Measurements from ENCODE around the gene SAGE1.
"Not testable (repeated sequence)": the region's sequence is repeated elsewhere in the genome, so short reads cannot be mapped to it uniquely, and the experiment has no call there.

Gene SAGE1

DNA sequence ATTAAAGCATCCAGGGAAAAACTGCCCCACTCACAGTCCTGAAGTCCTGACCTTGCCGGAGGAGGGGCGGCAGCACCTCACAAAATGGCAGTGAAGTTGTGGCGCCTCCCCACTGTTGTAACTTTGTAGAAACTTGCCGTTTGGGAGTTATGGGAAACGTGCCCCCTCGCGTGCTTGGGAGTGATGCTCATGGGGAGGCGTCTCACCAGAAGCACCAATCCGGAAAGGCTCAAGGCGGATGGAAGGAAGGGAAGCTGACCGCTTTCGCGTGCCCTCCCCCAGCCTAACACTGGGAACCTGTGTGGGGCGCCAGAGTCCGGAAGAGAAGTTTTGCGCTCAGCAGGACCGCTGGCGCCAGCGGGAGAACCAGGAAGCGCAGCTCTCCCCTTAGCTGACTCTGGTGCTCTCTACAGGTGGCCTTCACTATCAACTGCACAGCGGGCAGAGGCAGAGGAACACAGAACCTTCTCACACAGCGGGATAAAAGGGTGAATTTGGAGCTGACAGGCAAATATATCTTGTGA lies at the start of gene SAGE1, which contains the start of gene CT45A10:
Gene SAGE1, plus strand, starts transcription at position 423 of the 524 bp plus-strand sequence. CDS start 2,527 bp downstream, outside the sequence.
Gene CT45A10, minus strand, starts transcription at position 151 of the 524 bp plus-strand sequence. CDS start 8,100 bp downstream, outside the sequence.
- no peaks in the 10 kb centered on the region for H3K4me1 ChIP-seq (ENCODE audit: low read length)
- H3K9ac ChIP-seq (ENCODE audit: low read length): no peak within 1 kb of the TSS
- H3K4me3 ChIP-seq (ENCODE audit: low read length): no peak within 1 kb of the TSS
- H3K79me2 ChIP-seq (ENCODE audit: low read length): peaks cover under 1% of the 10 kb centered on the region
- no peak within 1 kb of the TSS for H2AFZ ChIP-seq (ENCODE audit: low read depth, low read length)
- no peaks in the 10 kb centered on the region for H3K27me3 ChIP-seq (ENCODE audit: low read depth, low read length)
- H3K4me2 ChIP-seq (ENCODE audit: low read length): no peak within 1 kb of the TSS
- H3K27ac ChIP-seq (ENCODE audit: low read length): no peak within 1 kb of the TSS
- H3K9me3 ChIP-seq (ENCODE audit: insufficient read depth, low read length): no peaks in the 10 kb centered on the region
- no peak for TF ChIP-seq EZH2phosphoT487 (IDR thresholded peaks at IDR 0.05; ENCODE audit: low read depth)
- TF ChIP-seq CTCF (IDR thresholded peaks at IDR 0.05; ENCODE audit: low read depth, low read length): no peak
- no peaks in the 10 kb centered on the region for H4K20me1 ChIP-seq (ENCODE audit: insufficient read depth, low read length)
- no peaks in the 10 kb centered on the region for H3K36me3 ChIP-seq (replicated peaks; ENCODE audit: low read depth, low read length)

DNA sequence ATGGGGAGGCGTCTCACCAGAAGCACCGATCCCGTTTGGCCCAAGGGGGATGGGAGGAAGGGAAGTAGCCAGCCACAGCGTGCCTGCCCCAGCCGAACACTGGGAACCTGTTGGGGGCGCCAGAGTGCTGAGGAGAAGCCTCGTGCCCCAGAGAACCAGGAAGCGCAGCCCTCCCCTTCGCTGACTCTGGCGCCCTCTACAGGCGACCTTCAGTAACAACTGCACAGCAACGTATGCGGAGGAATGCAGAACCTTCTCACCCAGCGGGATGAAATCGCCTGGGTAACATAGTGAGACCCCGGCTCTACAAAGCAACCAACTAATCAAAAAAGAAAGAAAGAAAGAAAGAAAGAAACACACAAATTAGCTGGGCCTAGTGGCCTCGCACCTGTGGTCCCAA lies 39.1 kb upstream of the SAGE1 start, which contains the start of gene CT45A8:
Gene CT45A8, minus strand, starts transcription at position 101 of the 400 bp plus-strand sequence. CDS start 3,755 bp downstream, outside the sequence.
- not testable (repeated sequence) for H3K4me2 ChIP-seq (ENCODE audit: low read length); H3K27ac ChIP-seq (ENCODE audit: low read length); H3K4me3 ChIP-seq (ENCODE audit: low read length); H3K79me2 ChIP-seq (ENCODE audit: low read length); H4K20me1 ChIP-seq (ENCODE audit: insufficient read depth, low read length); H3K4me1 ChIP-seq (ENCODE audit: low read length); H3K9ac ChIP-seq (ENCODE audit: low read length); H2AFZ ChIP-seq (ENCODE audit: low read depth, low read length); H3K9me3 ChIP-seq (ENCODE audit: insufficient read depth, low read length); H3K36me3 ChIP-seq (replicated peaks; ENCODE audit: low read depth, low read length); H3K27me3 ChIP-seq (ENCODE audit: low read depth, low read length)

- not testable (repeated sequence) for H3K9ac ChIP-seq (ENCODE audit: low read length); H4K20me1 ChIP-seq (ENCODE audit: insufficient read depth, low read length); H3K36me3 ChIP-seq (replicated peaks; ENCODE audit: low read depth, low read length); H3K4me1 ChIP-seq (ENCODE audit: low read length); H3K9me3 ChIP-seq (ENCODE audit: insufficient read depth, low read length); H3K27ac ChIP-seq (ENCODE audit: low read length); H3K4me3 ChIP-seq (ENCODE audit: low read length); H3K27me3 ChIP-seq (ENCODE audit: low read depth, low read length); H3K79me2 ChIP-seq (ENCODE audit: low read length); H3K4me2 ChIP-seq (ENCODE audit: low read length); H2AFZ ChIP-seq (ENCODE audit: low read depth, low read length)
Observed at GRCh38 chrX:135871712-135872111, 21.8 kb upstream of the SAGE1 start, which contains the start of gene CT45A9. Gene CT45A9, minus strand, starts transcription at chrX:135871812. Its CDS starts 3,751 bp downstream, at chrX:135868061.

GRCh38 chrX:135882741-135883140 lies 10.8 kb upstream of the SAGE1 start:
- not testable (repeated sequence) for H3K9ac ChIP-seq (ENCODE audit: low read length); H2AFZ ChIP-seq (ENCODE audit: low read depth, low read length); H3K27ac ChIP-seq (ENCODE audit: low read length); H4K20me1 ChIP-seq (ENCODE audit: insufficient read depth, low read length); H3K4me3 ChIP-seq (ENCODE audit: low read length); H3K4me1 ChIP-seq (ENCODE audit: low read length); H3K4me2 ChIP-seq (ENCODE audit: low read length); H3K9me3 ChIP-seq (ENCODE audit: insufficient read depth, low read length); H3K79me2 ChIP-seq (ENCODE audit: low read length); H3K27me3 ChIP-seq (ENCODE audit: low read depth, low read length); H3K36me3 ChIP-seq (replicated peaks; ENCODE audit: low read depth, low read length)

DNA sequence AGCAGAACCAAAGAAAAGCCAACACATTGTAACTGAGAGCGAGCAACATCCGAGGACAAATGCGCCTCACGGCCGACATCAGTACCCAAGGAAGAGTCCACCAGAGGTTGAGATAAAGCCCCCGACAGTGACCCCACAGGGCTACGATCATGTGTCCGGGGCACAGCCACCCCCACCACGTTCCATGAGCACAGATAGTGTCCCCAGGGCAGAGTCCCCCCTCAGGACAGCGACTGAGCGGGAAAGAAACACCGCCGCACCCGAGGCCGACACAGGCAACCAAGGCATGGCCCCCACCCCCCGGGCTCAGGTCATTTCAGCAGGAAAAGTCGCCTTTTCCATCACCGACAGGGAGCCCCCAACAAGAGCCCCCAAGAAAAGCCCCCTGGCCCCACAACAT lies 5.3 kb upstream of the SAGE1 start:
- H3K9me3 ChIP-seq (ENCODE audit: insufficient read depth, low read length); H2AFZ ChIP-seq (ENCODE audit: low read depth, low read length); H3K36me3 ChIP-seq (replicated peaks; ENCODE audit: low read depth, low read length); H3K27me3 ChIP-seq (ENCODE audit: low read depth, low read length); H3K4me1 ChIP-seq (ENCODE audit: low read length); H4K20me1 ChIP-seq (ENCODE audit: insufficient read depth, low read length): not testable (repeated sequence)
- peak overlapping the region; percentile 74 for H3K9ac ChIP-seq (ENCODE audit: low read length)
- peak overlapping the region; percentile 59 for H3K27ac ChIP-seq (ENCODE audit: low read length)
- peak overlapping the region; percentile 70 for H3K4me3 ChIP-seq (ENCODE audit: low read length)
- peak overlapping the region; percentile 47 for H3K4me2 ChIP-seq (ENCODE audit: low read length)
- H3K79me2 ChIP-seq (ENCODE audit: low read length): peaks cover 12% of the 10 kb centered on the region

GRCh38 chrX:135888976-135889375 lies 4.5 kb upstream of the SAGE1 start:
- H3K27ac ChIP-seq (ENCODE audit: low read length); H3K36me3 ChIP-seq (replicated peaks; ENCODE audit: low read depth, low read length); H3K4me1 ChIP-seq (ENCODE audit: low read length); H4K20me1 ChIP-seq (ENCODE audit: insufficient read depth, low read length); H3K9me3 ChIP-seq (ENCODE audit: insufficient read depth, low read length); H2AFZ ChIP-seq (ENCODE audit: low read depth, low read length); H3K27me3 ChIP-seq (ENCODE audit: low read depth, low read length): not testable (repeated sequence)
- Histone ChIP-seq H3K79me2 (ENCODE audit: low read length) (peaks cover 12% of the 10 kb centered on the region), H3K4me3 (ENCODE audit: low read length) (peak overlapping the region; percentile 71), H3K4me2 (ENCODE audit: low read length) (peak overlapping the region; percentile 67), H3K9ac (ENCODE audit: low read length) (peak overlapping the region; percentile 39; the same call in 1 of the 2 replicates)
- TF ChIP-seq CTCF (IDR thresholded peaks at IDR 0.05; ENCODE audit: low read depth, low read length): peak; percentile 39
